CD4-positive, alpha-beta T cell treated with Interleukin-12 subunit alpha and Interleukin-12 subunit beta, for 1 hour (primary cell): ENCODE data around the gene ATP13A1.
A peak's percentile ranks its signal among the peaks of the same experiment; 100 is the strongest.
"Not testable (repeated sequence)": the region's sequence is repeated elsewhere in the genome, so short reads cannot be mapped to it uniquely, and the experiment has no call there.

Experiments used
- DNase-seq: peaks from one replicate; pipeline ENCODE4 v3.0.0-alpha.2; 2020

ATP13A1 gene

GRCh38 chr19:19663256-19664120 is at the start of gene ATP13A1:
TSS of gene ATP13A1 (minus strand) at chr19:19663676. CDS start at chr19:19663666, 10 bp downstream.
- peak; percentile 97 for DNase-seq

GRCh38 chr19:19711934-19712828 is 48.7 kb upstream of the ATP13A1 start:
- no peak for DNase-seq

DNA sequence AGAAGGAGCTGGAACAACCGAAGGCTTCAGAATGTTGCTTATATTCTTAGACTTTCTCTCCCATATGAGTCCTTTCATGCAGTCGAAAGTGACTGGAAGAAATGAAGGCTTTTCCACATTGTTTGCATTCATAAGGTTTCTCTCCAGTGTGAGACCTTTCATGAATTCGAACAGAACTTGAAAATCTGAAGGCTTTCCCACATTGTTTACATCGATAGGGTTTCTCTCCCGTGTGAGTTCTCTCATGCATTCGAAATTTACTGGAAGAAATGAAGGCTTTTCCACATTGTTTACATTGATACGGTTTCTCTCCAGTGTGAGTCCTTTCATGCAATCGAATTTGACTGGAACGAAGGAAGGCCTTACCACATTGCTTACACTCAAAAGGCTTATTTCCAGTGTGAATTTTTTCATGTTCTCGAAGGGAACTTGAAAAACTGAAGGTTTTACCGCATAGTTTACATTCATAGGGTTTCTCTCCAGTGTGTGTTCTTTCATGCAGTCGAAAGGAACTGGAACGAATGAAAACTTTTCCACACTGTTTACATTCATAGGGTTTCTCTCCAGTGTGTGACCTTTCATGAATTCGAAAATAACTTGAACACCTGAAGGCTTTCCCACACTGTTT is 47.9 kb upstream of the ATP13A1 start:
- DNase-seq = no peak

DNA sequence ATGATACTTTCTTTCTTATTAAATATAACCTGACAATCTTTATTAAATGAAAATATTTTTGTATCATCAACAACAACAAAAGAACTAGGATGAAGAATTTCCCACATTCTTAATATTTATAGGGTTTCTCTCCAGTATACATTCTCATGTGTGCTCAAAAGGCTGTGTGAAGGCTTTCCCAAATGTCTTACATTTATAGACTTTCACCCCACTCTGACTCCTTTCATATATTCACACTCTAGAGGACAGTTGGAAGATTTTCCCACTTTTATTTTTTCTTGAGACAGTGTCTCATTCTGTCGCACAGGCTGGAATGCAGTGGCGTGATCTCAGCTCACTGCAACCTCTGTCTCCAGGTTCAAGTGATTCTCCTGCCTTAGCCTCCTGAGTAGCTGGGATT is 47.0 kb upstream of the ATP13A1 start:
- DNase-seq = no peak

DNA sequence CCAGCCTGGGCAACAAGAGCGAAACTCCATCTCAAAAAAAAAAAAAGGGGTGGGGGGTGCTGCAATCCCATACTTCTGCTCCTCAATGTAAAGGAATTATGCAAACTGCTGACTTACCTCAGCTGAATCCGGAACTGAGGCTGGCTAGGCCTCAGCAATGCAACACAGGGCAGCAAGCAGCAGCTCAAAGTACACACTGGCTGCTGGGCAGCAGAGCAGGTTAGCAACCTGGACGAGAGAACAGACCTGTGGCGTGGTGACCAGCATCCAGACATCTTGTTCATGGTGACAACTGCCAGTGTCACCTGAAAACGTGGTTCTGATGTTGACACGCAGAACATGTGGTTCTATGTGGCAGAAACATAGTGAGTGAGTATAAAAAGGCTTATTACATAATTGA is 41.4 kb upstream of the ATP13A1 start:
- DNase-seq = no peak

DNA sequence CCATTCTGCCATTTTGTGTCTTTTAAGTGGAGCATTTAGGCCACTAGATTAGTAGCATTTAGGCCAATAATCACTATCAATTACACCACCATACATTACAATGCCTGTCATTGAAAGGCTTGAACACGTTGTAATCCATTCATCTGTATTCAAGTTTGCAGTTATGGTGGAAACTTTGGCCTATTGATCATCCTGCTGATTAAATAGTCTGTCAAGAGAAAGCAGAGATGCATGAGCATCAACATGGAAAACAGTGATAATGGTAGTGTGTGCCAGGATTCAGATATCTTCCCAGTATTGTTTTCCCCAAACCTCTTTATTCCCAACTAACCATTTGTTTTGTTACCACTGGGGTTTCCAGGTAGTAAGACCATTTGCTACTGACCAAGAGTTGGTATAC is 37.0 kb upstream of the ATP13A1 start:
- DNase-seq = not testable (repeated sequence)

DNA sequence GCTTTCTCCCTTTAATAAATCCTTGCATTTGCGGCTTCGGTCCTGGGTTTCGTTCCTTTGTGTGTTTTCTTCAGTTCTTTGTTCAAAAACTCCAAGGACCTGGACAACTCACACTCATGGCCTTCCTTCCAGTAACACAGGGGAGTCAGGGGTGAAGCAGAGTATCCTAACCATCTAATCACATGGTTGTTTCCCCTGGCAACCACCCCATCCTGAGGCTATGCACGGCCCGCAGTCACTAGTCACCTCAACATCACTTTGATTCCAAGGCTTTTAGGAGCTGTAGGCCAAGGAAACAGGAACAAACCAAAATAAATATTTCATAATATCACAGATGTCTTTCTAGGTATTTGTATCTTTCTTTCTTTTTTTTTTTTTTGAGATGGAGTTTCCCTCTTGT is 34.1 kb upstream of the ATP13A1 start:
- DNase-seq = no peak

DNA sequence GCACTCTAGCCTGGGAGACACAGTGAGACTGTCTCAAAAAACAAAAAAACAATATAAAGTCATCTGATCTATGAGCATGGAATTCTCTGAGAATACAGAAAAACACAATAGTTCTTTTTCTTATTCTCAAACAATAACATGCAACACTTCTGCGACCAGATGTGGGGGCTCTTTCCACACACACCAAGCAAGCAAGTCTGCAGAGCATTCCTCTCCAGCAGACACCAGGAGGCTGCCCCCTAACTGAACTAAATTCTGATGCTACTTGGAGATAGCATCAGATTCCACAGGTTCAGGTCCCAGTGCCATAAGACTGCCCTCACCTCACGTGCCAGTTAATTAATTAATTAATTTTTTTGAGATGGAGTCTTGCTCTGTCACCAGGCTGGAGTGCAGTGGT is 32.9 kb upstream of the ATP13A1 start:
- DNase-seq = no peak

DNA sequence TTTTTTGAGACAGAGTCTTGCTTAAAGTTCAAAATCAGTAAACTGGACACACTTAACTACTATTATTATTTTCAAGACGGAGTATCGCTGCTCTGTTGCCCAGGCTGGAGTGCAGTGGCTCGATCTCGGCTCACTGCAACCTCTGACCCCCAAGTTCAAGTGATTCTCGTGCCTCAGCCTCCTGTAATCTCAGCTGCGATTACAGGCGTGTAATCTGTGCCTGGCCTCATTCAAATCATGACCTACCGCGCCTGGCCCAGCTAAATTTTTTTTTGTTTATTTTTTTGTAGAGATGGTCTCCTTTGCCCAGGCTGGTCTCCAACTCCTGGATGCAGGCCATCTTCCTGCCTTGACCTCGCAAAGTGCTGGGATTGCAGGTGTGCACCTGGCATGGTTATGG is 28.2 kb upstream of the ATP13A1 start:
- no peak for DNase-seq

DNA sequence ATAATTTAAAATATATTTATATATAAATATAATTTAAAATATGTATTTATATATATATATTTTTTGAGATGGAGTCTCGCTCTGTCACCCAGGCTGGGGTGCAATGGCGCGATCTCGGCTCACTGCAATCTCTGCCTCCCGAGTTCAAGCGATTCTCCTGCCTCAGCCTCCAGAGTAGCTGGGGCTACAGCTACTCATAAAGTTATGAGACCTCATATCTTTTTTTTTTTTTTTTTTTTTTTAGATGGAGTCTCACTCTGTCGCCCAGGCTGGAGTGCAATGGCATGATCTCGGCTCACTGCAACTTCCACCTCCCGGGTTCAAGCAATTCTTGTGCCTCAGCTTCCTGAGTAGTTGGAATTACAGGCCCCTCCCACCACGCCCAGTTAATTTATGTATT is 25.5 kb upstream of the ATP13A1 start:
- not testable (repeated sequence) for DNase-seq

DNA sequence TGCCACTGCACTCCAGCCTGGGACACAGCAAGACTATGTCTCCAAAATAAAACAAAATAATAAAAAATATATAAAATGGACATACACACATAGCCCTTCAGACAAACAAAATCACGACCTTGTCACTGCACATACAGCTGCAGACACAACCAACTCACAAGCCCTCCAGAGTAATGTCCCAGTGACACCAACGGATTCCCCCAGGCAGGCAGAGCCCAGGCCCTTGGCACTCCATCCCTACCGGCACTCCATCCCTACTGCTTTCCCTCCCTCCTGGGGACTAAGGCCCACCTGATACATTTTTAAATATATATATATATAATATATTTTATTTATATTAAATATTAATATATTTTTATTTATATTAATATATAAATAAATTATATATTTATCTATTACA is 23.6 kb upstream of the ATP13A1 start:
- no peak for DNase-seq

GRCh38 chr19:19686580-19686979 is 23.1 kb upstream of the ATP13A1 start:
- DNase-seq = no peak

GRCh38 chr19:19686119-19686518 is 22.6 kb upstream of the ATP13A1 start:
- DNase-seq = not testable (repeated sequence)

DNA sequence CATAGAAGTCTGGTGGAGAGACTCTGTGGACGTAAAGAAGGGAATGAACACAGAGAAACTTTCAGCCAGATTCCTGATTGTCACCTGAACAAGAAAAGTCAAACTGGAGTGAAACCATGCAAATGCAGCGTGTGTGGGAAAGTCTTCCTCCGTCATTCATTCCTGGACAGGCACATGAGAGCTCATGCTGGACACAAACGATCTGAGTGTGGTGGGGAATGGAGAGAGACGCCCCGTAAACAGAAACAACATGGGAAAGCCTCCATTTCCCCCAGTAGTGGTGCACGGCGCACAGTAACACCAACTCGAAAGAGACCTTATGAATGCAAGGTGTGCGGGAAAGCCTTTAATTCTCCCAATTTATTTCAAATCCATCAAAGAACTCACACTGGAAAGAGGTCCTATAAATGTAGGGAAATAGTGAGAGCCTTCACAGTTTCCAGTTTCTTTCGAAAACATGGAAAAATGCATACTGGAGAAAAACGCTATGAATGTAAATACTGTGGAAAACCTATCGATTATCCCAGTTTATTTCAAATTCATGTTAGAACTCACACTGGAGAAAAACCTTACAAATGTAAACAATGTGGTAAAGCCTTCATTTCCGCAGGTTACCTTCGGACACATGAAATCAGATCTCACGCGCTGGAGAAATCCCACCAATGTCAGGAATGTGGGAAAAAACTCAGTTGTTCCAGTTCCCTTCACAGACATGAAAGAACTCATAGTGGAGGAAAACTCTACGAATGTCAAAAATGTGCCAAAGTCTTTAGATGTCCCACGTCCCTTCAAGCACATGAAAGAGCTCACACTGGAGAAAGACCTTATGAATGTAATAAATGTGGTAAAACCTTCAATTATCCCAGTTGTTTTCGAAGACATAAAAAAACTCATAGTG is 15.9 kb upstream of the ATP13A1 start:
- DNase-seq = no peak

DNA sequence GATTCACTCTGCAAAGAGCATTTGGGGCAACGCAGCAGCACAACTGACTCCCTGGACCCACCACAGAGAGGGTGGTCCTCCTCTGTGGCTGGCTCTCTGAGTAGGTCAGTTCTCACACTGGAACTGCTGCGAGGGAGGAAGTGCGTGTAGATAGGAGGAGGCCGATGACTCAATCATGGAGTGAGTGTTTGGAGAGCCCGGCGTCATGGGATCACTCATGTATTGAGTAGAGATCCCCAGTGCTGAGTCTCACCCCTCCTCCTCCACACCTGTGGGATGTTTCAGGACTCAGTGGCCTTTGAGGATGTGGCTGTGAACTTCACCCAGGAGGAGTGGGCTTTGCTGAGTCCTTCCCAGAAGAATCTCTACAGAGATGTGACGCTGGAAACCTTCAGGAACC is 14.1 kb upstream of the ATP13A1 start:
- DNase-seq = no peak

DNA sequence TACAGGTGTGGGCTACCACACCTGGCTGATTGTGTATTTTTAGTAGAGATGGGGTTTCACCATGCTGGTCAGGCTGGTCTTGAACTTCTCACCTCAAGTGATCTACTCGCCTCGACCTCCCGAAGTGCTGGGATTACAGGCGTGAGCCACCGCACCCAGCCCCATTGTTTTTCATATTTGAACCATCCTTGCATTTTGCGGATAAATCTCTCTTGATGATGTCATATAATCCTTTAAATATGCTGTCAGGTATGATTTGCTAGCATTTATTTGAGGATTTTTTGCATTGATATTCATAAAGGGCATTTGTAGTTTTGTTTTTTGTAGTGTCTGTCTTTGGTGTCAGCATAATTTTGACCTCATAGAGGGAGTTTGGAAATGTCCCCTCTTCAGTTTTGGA is 10.8 kb upstream of the ATP13A1 start:
- DNase-seq = no peak

GRCh38 chr19:19672816-19673215 is 9.3 kb upstream of the ATP13A1 start:
- DNase-seq = no peak

- no peak for DNase-seq
Observed at GRCh38 chr19:19670070-19670551, 6.6 kb upstream of the ATP13A1 start.

DNA sequence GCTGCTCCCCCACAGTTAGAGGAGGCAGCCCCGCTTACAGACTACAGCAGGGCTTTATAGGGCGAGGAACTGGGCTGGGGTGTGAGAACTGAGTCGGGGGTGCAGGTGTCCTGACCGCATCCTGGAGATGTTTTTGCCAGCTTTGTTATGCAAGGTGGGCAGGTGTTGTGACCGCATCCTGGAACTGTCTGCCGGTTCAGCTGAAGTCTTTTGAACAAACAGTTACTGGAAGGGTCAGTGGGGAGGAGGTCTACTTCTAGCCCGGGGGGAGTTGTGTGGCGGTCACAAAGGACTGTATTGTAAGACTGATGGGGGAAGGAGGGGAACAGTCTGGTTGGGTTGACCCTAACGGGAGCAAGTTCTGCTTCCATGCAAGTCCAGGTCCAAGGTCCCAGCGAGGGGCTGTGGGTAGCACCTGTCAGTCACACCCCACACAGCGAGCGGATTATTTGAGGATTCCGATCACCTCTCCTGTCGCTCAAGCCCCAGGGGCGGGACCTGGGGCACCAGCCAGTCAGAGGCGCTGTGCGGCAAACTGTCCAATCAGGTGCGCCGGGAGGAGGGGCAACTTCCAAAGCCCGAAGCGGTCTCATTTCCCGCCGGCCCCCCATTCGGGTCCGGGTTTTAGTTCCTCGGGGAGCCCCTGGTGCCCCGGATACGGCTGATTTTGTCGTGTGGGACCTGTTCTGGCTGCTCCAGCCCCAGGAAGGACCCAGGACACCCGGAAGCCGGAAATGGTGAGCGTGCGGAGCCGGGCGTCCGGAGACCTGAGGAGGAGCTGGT is 4.9 kb upstream of the ATP13A1 start, which contains the start of gene ZNF101:
ZNF101 (plus strand) TSS at position 610 of the 783 bp plus-strand sequence; CDS start at position 735, 125 bp downstream.
- DNase-seq = peak; percentile 95

- DNase-seq = not testable (repeated sequence)
Observed at GRCh38 chr19:19665420-19665948, 2.0 kb upstream of the ATP13A1 start.

DNA sequence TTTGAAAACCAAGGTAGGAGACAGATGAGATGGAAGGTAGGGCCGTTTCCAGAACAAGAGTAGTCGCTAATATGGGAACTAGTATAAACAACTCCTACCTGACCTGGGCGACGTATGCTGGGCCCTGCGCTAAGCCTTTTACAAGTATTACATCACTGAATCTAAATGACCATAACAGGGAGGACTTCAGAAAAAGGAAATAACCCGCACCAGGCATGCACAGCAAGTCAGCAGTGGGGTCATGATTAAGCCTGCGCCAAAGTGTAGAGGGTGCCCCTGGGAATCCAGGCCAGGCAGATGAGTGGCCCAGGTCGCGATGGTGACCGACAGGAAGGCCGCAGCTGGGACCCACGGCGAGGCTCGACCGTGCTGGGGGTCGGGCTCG is 613 bp downstream of the ATP13A1 start:
- DNase-seq = no peak
